ENCODE results near the gene CNTNAP2. TPM values are rescaled to one million over a fixed set of nuclear protein-coding genes. Genes with fewer than 3 reads are reported as not detected.

Gene CNTNAP2
- total RNA-seq, 1 donor from 2014 or later: 5.4 TPM

DNA sequence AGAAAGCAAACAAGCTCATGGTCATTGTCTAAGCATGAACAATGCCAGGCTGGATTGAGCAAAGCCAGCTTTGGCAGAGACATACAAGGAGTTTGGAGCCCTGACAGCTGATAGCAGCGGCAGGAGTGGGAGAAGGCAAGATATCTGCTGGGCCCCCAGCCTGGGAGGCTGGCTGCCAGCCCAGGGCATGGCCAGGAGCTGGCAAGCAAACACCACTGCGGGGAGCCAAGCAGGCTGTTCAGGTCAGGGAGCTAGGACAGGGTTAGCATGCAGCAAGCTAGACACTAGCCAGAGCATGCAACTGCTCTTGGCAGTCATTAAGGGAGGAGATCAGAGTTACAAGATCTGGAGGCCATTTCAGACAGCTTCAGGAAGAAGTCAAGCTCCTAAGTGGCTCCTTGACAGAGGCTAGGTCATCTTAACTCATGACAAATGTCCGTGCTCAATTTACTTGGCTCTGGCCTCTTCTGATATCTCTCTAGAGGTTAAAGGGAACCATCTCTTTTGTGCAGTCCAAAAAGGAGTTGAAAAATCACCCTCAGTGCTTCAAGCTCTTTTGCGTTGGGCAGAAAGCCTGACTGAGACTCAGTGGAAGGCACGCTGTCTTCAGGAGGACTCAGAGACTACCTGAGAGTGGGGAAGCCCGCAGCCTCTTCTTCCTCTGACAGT, 2037.1 kb downstream of the CNTNAP2 start:
- TF ChIP-seq, protein P1, sequence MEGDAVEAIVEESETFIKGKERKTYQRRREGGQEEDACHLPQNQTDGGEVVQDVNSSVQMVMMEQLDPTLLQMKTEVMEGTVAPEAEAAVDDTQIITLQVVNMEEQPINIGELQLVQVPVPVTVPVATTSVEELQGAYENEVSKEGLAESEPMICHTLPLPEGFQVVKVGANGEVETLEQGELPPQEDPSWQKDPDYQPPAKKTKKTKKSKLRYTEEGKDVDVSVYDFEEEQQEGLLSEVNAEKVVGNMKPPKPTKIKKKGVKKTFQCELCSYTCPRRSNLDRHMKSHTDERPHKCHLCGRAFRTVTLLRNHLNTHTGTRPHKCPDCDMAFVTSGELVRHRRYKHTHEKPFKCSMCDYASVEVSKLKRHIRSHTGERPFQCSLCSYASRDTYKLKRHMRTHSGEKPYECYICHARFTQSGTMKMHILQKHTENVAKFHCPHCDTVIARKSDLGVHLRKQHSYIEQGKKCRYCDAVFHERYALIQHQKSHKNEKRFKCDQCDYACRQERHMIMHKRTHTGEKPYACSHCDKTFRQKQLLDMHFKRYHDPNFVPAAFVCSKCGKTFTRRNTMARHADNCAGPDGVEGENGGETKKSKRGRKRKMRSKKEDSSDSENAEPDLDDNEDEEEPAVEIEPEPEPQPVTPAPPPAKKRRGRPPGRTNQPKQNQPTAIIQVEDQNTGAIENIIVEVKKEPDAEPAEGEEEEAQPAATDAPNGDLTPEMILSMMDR (IDR thresholded peaks at IDR 0.05; ENCODE audit: unreplicated experiment): no peak
- Mint-ChIP-seq H3K36me3 (ENCODE audit: low read depth, unreplicated experiment) (no peaks in the 10 kb centered on the region), H3K27ac (ENCODE audit: unreplicated experiment) (no peak overlapping the region), H3K9me3 (ENCODE audit: unreplicated experiment) (peaks cover 9% of the 10 kb centered on the region), H3K4me1 (ENCODE audit: unreplicated experiment) (no peaks in the 10 kb centered on the region), H3K4me3 (ENCODE audit: unreplicated experiment) (no peak overlapping the region), H3K27me3 (ENCODE audit: unreplicated experiment) (no peaks in the 10 kb centered on the region)
- DNase-seq (ENCODE audit: low spot score): no peak

DNA sequence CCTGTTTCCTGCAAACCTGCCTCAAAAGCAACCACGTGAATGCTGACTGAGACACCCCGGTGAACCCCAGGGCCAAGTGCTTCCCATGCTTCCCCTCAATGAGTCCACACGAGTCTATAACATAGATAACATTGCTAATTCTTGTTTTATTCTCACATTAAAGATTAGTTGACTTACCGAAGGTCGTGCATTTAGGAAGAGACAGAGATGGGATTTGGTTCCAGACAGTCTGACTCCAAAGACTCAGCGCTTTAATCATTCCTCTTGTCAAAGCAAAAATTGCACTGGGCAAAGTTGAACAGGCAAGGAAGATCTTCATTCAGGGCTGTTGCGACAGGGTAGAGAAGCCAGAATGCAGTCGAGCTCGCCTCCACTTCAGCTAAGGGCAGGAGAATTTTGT, 2038.4 kb downstream of the CNTNAP2 start:
- H3K36me3 Mint-ChIP-seq (ENCODE audit: low read depth, unreplicated experiment): no peaks in the 10 kb centered on the region
- H3K27ac Mint-ChIP-seq (ENCODE audit: unreplicated experiment): no peak overlapping the region
- H3K9me3 Mint-ChIP-seq (ENCODE audit: unreplicated experiment): peaks cover 9% of the 10 kb centered on the region
- no peaks in the 10 kb centered on the region for H3K27me3 Mint-ChIP-seq (ENCODE audit: unreplicated experiment)
- no peak for DNase-seq (ENCODE audit: low spot score)
- TF ChIP-seq, protein P1 (IDR thresholded peaks at IDR 0.05; ENCODE audit: unreplicated experiment): no peak
- no peaks in the 10 kb centered on the region for H3K4me1 Mint-ChIP-seq (ENCODE audit: unreplicated experiment)
- H3K4me3 Mint-ChIP-seq (ENCODE audit: unreplicated experiment): no peak overlapping the region

DNA sequence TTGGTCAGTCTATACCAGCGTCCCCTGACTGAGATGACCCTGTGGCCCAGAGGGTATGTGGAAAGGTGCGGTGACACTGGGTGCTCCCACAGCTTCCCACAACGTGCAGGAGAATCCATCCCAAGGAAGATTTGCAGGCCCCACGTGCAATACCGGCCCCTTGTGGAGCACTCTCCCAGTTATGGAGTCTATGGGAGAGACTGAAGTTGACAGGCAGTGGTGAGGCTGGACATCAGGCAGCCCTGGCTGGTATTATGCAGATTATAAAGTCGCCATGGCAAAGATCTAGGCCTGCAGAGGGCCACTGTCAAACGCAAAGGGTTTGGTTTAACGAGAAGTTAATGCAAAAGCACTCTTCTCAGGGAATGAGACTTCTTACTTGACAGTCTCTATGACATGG, 2039.2 kb downstream of the CNTNAP2 start:
- no peak overlapping the region for H3K4me3 Mint-ChIP-seq (ENCODE audit: unreplicated experiment)
- H3K27ac Mint-ChIP-seq (ENCODE audit: unreplicated experiment): no peak overlapping the region
- no peaks in the 10 kb centered on the region for H3K27me3 Mint-ChIP-seq (ENCODE audit: unreplicated experiment)
- TF ChIP-seq, protein P1 (IDR thresholded peaks at IDR 0.05; ENCODE audit: unreplicated experiment): no peak
- no peak for DNase-seq (ENCODE audit: low spot score)
- H3K4me1 Mint-ChIP-seq (ENCODE audit: unreplicated experiment): no peaks in the 10 kb centered on the region
- H3K36me3 Mint-ChIP-seq (ENCODE audit: low read depth, unreplicated experiment): no peaks in the 10 kb centered on the region
- H3K9me3 Mint-ChIP-seq (ENCODE audit: unreplicated experiment): peaks cover 9% of the 10 kb centered on the region

DNA sequence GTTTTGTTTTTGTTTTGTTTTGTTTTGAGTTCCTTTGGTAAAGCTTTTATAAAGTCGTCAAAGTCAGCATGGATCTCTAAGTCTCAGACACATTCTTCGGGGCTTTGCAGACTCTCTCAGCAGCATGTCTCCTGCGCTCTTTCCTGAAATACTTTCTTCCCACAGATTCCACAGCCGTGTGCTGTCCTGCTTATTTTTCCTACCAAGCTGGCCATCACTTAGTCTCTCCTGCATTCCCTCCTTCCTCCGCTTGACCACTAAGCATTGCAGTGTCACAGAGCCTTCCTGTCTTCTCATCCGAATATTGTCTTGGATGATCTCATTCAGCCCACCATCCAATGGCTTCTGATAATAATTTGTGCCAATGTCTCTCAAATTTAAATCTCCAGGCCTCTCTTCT, 2039.6 kb downstream of the CNTNAP2 start:
- no peak overlapping the region for H3K27ac Mint-ChIP-seq (ENCODE audit: unreplicated experiment)
- H3K36me3 Mint-ChIP-seq (ENCODE audit: low read depth, unreplicated experiment): no peaks in the 10 kb centered on the region
- DNase-seq (ENCODE audit: low spot score): no peak
- no peaks in the 10 kb centered on the region for H3K27me3 Mint-ChIP-seq (ENCODE audit: unreplicated experiment)
- no peaks in the 10 kb centered on the region for H3K4me1 Mint-ChIP-seq (ENCODE audit: unreplicated experiment)
- H3K9me3 Mint-ChIP-seq (ENCODE audit: unreplicated experiment): peaks cover 9% of the 10 kb centered on the region
- H3K4me3 Mint-ChIP-seq (ENCODE audit: unreplicated experiment): no peak overlapping the region
- TF ChIP-seq, protein P1 (IDR thresholded peaks at IDR 0.05; ENCODE audit: unreplicated experiment): no peak

DNA sequence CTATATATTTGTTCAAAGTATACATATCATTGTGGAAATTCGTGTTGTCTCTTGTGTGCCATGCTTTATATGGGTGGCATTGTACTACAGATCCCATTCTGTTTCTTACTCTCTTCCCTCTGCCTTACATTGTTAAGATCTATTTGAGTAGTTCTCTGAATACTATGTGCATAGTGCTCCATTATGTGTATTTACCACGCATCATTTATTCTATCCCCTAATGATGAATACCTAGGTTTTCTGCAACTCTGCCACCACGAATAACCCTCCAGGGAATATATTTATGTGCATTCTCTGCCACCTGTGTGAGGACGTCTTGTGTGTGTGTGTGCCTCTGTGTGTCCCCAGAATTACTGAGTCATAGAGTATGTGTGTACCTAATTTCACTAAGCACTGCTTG, 2042.7 kb downstream of the CNTNAP2 start:
- H3K4me1 Mint-ChIP-seq (ENCODE audit: unreplicated experiment): no peaks in the 10 kb centered on the region
- TF ChIP-seq, protein P1 (IDR thresholded peaks at IDR 0.05; ENCODE audit: unreplicated experiment): no peak
- H3K36me3 Mint-ChIP-seq (ENCODE audit: low read depth, unreplicated experiment): no peaks in the 10 kb centered on the region
- H3K27me3 Mint-ChIP-seq (ENCODE audit: unreplicated experiment): peaks cover 2% of the 10 kb centered on the region
- no peak for DNase-seq (ENCODE audit: low spot score)
- no peak overlapping the region for H3K4me3 Mint-ChIP-seq (ENCODE audit: unreplicated experiment)
- H3K9me3 Mint-ChIP-seq (ENCODE audit: unreplicated experiment): peaks cover 9% of the 10 kb centered on the region
- no peak overlapping the region for H3K27ac Mint-ChIP-seq (ENCODE audit: unreplicated experiment)
